MM.1S (cell line): ENCODE data around the gene IGHMBP2.

Source experiments
- EZH2 ChIP-seq: fragments of 300-600 bp; sonication (generic); optimal IDR thresholded peaks from 2 replicates; pipeline ENCODE3; 2017; ENCODE audit warnings: low read depth, mild to moderate bottlenecking, antibody characterized with exemption, low read length, mixed read lengths
- EZH2phosphoT487 ChIP-seq: fragments of 300-600 bp; sonication (generic); IDR thresholded peaks from 2 replicates; pipeline ENCODE4 v1.6.1; 2018; ENCODE audit warnings: antibody characterized with exemption, low read length
- TF ChIP-seq, protein P1 (sequence below): fragments of 300-600 bp; sonication (generic); IDR thresholded peaks from 2 replicates; pipeline ENCODE4 v1.5.1; 2016; ENCODE audit warnings: antibody characterized with exemption, low read length, mixed read lengths

DNA sequence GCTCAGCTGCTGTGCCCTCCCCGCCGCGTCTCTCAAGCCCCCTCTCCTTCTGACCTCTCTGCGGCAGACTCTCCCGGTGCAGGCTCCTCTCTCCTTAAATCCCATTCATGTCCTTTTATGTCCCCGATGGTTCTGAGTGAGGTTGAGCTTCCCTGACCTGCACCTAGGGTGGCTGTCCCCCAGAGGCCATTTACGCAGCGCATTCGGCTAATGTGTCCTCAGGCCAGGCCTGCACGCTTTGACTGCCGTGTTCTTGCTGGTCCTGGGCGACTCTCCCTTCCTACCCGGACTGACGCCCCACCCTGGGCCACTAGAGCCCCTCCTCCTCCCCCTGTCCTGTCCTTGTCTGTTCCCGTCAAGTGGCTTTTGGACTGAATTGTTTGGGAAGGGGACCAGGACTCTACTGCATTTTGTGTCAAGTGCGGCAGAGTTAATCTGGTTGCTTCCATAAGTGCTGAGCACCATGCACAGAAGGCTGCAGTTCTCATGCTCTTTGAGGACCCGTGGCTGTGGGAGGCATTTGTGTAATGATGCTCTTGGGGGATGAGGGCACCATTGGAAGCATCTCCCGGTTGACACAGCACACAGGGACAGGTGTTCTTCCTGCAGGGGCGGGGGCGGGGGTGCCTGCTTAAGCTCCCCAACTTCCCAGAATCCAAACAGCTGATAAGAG is 37.1 kb downstream of the IGHMBP2 start:
- TF ChIP-seq, protein P1, sequence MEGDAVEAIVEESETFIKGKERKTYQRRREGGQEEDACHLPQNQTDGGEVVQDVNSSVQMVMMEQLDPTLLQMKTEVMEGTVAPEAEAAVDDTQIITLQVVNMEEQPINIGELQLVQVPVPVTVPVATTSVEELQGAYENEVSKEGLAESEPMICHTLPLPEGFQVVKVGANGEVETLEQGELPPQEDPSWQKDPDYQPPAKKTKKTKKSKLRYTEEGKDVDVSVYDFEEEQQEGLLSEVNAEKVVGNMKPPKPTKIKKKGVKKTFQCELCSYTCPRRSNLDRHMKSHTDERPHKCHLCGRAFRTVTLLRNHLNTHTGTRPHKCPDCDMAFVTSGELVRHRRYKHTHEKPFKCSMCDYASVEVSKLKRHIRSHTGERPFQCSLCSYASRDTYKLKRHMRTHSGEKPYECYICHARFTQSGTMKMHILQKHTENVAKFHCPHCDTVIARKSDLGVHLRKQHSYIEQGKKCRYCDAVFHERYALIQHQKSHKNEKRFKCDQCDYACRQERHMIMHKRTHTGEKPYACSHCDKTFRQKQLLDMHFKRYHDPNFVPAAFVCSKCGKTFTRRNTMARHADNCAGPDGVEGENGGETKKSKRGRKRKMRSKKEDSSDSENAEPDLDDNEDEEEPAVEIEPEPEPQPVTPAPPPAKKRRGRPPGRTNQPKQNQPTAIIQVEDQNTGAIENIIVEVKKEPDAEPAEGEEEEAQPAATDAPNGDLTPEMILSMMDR, result no peak
- no peak for TF ChIP-seq EZH2
- no peak for TF ChIP-seq EZH2phosphoT487
